GM12874 (cell line): ENCODE measurements around the gene E2F1.

Experiments used
- TF ChIP-seq, protein P1 (sequence below): IDR thresholded peaks from 2 replicates; pipeline ENCODE4 v1.5.1; 2011; ENCODE audit warnings: low read depth, mild to moderate bottlenecking, control low read depth, low read length, moderate library complexity; ENCODE audit not compliant: insufficient read depth

E2F1 gene

DNA sequence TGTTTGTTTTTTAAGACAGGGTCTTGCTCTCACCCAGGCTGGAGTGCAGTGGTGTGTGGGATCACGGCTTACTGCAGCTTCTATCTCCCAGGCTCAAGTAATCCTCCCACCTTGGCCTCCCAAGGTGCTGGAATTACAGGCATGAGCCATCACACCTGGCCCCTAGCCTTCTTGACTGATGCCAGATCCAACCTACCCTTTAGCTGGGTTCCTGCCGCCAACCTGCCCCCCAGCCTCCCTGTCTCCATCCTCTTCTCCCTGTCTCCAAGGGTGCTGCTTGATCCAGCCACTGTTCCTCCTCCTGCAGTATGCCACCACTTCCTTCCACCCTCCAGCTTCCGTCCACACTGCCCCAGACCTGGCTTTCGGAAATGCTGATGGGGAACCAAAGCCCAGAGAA lies 27.3 kb downstream of the E2F1 start:
- TF ChIP-seq, protein P1, sequence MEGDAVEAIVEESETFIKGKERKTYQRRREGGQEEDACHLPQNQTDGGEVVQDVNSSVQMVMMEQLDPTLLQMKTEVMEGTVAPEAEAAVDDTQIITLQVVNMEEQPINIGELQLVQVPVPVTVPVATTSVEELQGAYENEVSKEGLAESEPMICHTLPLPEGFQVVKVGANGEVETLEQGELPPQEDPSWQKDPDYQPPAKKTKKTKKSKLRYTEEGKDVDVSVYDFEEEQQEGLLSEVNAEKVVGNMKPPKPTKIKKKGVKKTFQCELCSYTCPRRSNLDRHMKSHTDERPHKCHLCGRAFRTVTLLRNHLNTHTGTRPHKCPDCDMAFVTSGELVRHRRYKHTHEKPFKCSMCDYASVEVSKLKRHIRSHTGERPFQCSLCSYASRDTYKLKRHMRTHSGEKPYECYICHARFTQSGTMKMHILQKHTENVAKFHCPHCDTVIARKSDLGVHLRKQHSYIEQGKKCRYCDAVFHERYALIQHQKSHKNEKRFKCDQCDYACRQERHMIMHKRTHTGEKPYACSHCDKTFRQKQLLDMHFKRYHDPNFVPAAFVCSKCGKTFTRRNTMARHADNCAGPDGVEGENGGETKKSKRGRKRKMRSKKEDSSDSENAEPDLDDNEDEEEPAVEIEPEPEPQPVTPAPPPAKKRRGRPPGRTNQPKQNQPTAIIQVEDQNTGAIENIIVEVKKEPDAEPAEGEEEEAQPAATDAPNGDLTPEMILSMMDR, result no peak

DNA sequence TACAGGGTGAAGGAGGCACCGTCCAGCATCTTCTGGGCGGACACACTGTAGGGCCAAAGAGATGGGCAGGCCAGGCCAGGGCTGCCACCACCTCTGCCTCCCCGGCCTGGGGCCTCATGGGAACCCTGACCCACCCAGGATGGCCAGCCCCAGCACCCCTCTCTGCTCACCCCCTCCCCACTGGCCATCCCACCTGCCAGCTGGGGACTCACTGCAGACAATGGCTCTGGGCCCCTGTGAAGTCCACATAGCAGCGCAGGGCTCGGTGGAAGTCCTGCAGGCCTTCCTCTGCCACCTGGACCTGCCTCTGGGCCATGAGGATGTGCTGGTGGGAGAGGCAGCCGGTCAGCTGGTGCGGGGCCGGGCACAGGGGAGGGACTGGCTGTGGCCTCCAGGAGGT lies 27.7 kb downstream of the E2F1 start:
- TF ChIP-seq, protein P1, result no peak

DNA sequence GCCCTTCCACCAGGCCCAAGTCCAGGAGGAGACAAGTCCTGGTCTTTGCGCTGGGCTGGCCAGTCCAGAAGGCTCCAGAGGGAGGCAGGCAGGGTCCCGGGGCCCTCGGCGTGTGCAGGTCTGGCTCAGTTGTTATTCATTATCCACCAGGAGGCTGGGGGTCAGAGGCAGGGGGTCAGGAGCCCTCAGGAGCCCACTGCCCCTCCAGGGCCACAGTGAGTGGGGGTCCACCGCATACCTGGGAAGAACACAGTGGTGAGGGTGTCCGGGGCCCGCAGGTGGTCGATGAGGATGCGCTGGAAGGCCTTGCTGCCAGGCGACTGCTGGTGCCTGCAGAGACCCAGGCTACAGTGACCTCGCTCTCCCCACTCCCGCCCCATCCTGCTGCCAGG lies 28.5 kb downstream of the E2F1 start:
- TF ChIP-seq, protein P1, result no peak

DNA sequence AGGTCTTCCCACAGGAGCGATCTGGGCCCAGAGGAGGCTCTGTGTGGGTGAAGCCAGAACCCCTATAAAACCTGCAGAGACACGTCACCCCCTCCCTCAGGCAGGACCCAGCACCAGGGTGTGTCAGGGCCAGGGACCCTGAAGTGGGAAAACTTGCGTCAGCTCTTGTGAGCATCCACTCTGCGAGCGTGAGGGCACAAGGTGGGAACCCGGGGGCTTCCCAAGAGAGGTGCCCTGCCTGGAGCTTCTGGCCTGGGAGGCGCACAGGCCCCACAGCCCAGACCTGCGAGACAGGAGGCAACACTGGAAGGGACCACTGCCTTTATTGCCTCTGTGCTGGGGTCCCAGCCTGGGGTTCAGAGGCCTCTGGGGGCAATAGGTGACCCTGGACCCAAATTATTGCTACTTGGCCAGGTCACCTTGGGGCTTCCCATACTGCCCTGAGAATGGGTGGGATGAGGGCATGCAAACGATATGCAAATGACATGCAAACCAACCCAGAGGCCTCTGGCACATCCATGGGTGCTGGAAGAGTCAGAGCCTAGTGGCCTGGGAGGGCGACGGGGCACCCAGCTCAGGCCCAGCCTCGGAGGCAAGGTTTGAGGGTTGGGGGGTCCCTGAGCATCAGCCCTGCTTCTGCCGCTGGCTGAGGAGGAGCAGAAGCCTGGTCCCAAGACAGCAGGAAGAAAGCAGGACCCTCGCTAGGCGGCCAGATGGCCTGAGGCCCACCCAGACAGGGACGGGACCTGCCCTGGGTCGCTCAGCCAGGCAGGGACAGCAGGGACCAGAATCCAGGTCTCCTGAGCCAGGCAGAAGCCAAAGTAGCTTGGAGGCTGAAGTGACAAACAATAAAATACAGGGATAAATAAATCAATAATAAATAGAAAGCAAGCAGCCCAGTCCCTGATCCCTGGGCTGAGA lies 29.1 kb downstream of the E2F1 start:
- TF ChIP-seq, protein P1, result no peak

DNA sequence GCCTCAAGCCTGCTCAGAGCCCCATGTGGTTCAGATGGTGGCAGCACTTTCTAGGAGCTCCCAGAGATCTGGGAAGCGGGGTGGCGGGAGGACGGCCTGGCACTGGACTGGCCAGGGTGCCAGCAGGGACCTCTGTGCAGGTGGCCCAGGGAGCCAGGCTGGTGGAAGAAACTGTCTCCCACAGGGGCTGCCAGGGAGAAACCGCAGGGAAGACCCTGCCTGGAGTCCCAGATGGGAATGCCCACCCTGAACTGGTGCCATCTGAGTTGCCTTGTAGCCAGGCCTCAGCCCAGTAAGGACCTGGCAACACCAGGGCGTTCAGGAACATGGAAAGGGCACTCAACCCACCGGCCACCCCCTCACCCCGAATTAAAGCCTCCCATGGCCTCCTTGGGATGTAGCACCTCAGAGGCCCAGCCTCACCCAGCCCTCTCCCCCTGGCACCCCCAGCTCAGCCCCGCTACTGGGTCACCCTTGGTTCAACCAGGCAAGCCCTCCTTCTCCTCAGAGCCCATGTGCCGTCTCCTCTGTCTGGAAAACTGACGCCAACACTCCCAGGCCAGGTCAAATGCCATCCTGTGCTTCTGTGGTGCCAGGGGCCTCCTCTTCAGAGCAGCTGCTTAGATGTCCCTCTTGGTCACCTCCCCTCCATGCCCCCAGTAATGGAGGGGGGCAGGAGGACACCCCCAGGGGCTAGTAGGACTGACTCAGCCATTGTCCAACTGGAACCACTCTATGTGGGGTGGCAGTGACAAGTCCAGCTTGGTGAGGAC lies 30.0 kb downstream of the E2F1 start:
- TF ChIP-seq, protein P1, result no peak

DNA sequence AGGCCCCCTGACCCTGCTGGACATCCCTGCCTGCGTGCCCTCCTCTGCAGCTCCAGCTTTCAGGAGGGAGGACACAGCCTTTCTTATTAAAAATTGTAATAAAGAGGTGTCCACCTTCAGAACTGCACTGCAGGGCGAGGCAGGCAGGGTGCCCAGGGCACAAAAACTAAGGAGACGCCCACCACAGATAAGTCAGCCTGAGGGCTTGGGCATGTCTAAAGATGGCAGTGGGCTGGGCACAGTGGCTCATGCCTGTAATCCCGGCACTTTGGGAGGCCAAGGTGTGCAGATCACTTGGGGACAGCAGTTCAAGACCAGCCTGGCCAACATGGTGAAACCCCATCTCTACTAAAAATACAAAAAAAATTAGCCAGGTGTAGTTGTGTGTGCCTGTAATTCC lies 31.0 kb downstream of the E2F1 start:
- TF ChIP-seq, protein P1, result no peak

DNA sequence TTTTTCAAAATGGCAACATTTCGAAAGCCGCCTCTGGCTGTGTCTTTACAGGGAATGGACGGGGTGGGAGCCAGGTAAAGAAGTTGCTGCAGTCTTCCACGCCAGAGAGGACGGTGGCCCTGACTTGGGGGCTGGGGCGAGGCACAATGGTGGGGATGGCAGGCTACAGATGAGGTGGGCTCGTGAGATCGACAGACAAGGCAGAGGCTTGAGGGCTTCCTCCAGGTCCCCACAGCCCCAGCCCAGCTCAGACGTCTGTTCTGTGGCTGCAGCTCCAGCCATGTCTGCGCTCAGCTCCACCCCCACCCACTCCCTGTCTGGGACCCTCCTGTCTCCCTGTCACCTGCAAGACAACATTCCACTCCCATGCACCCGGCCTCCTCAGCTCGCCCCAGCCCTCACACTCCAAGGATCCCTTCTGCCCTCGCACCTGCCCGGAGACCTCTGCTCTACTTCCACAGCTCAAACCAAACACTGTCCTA lies 31.5 kb downstream of the E2F1 start:
- TF ChIP-seq, protein P1, result no peak
